Lung (tissue), 12 donors: Measurements from ENCODE around the gene CCDC184. TPM values are rescaled to one million over a fixed set of nuclear protein-coding genes. Genes with fewer than 3 reads are reported as not detected.
A peak's percentile ranks its signal among the peaks of the same experiment; 100 is the strongest.

ENCODE experiments used
- ATAC-seq: fragments of 200-7000 bp; cut with Tn5 transposase; one replicate; pipeline ENCODE4 v1.9.1; 2020; ENCODE audit warnings: moderate number of reproducible peaks; ENCODE audit not compliant: insufficient read depth, low FRiP score
- DNase-seq, 3 donors: peaks; one replicate each; pipeline ENCODE4 v3.0.0-alpha.2; 2013 to 2017
- H3K27ac ChIP-seq, 2 donors: one replicate each; pipeline ENCODE4 v1.5.1; 2013; ENCODE audit warnings: mild to moderate bottlenecking in 2 of 2, moderate library complexity in 2 of 2, control low read depth in 1 of 2, inconsistent platforms in 1 of 2, low read depth in 1 of 2, low read length in 1 of 2
- H3K27me3 ChIP-seq, 3 donors: one replicate each; pipeline ENCODE4 v1.5.1; 2013; ENCODE audit warnings: low read length in 2 of 3; ENCODE audit not compliant: control insufficient read depth in 3 of 3, insufficient read depth in 3 of 3
- H3K36me3 ChIP-seq, 4 donors: one replicate each; pipeline ENCODE4 v1.5.1; 2013; ENCODE audit warnings: low read length in 4 of 4, mild to moderate bottlenecking in 1 of 4, moderate library complexity in 1 of 4; ENCODE audit not compliant: control insufficient read depth in 4 of 4, insufficient read depth in 4 of 4
- H3K4me1 ChIP-seq, 5 donors: one replicate each; pipeline ENCODE4 v1.5.1; 2013; ENCODE audit warnings: low read length in 5 of 5, mild to moderate bottlenecking in 2 of 5, moderate library complexity in 1 of 5; ENCODE audit not compliant: control insufficient read depth in 5 of 5, insufficient read depth in 5 of 5
- H3K4me3 ChIP-seq: one replicate; pipeline ENCODE4 v1.5.1; 2013; ENCODE audit warnings: mild to moderate bottlenecking, control low read depth, moderate library complexity
- H3K9ac ChIP-seq, 2 donors: one replicate each; pipeline ENCODE4 v1.5.1; 2013; ENCODE audit warnings: low read length in 2 of 2, control low read depth in 1 of 2; ENCODE audit not compliant: insufficient read depth in 1 of 2
- H3K9me3 ChIP-seq, 4 donors: one replicate each; pipeline ENCODE4 v1.5.1; 2013; ENCODE audit warnings: low read length in 3 of 4, mild to moderate bottlenecking in 1 of 4, moderate library complexity in 1 of 4; ENCODE audit not compliant: control insufficient read depth in 4 of 4, insufficient read depth in 3 of 4
- WGBS, 2 donors: extraction: QIAGEN DNeasy Blood & Tissue Kit; methylation state at CpG; one replicate each; pipeline ENCODE4 v1.1.7; 2013; 5-methylcytosine and 5-hydroxymethylcytosine counted together
- polyA plus RNA-seq, 2 donors: library from polyadenylated mRNA; stranded (reverse); fragments of 200-250 nt; gene quantifications; one replicate each; pipeline ENCODE4 v1.2.1, GENCODE V29; 2013
- total RNA-seq, 2 donors: library from RNA; depleted of rRNA in 1 of 2; stranded (reverse); fragments of >200 nt in 1 of 2; gene quantifications; one replicate each; pipeline ENCODE4 v1.2.1, GENCODE V29; 2014 to 2021
- TF ChIP-seq, protein P1 (sequence below): IDR thresholded peaks from 2 replicates; pipeline ENCODE4 v1.5.1; 2012; ENCODE audit warnings: mild to moderate bottlenecking; ENCODE audit errors: control extremely low read depth, extremely low read depth
- donor health status: control.
- donor health status: control.
- donor health status: Bipolar disorder and iron deficiency.
- donor health status: healthy.
- donor health status: DM: yes; HTN: yes; CAD: no.

Gene CCDC184
- total and polyA plus RNA-seq, 4 donors, result 0.51 to 3.0 (median 1.0) TPM

DNA sequence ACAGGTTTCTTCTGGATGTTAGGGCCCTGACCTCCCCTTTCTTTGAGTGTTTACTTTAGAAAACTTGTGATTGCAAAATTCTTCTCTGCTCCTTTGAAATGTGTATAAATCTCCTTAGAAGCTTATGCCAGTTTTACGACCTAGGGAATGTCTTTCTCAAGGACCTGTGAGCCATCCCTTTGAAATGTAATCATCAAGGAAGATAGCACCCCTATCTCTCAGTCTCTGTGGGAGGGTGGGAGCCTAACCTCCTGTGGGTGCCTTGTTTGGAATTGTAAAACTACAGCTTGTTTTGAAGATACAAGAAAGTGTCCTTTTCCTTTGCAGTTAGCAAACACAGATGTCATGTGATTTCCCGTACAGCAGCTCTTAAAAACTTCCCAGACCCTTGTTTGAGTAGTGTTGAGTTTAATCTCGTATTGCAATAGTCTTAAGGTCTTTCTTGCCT lies 16.4 kb downstream of the CCDC184 start:
- ATAC-seq (no peak), DNase-seq (peak; percentile 27 to 80 (median 71))
- TF ChIP-seq, protein P1, sequence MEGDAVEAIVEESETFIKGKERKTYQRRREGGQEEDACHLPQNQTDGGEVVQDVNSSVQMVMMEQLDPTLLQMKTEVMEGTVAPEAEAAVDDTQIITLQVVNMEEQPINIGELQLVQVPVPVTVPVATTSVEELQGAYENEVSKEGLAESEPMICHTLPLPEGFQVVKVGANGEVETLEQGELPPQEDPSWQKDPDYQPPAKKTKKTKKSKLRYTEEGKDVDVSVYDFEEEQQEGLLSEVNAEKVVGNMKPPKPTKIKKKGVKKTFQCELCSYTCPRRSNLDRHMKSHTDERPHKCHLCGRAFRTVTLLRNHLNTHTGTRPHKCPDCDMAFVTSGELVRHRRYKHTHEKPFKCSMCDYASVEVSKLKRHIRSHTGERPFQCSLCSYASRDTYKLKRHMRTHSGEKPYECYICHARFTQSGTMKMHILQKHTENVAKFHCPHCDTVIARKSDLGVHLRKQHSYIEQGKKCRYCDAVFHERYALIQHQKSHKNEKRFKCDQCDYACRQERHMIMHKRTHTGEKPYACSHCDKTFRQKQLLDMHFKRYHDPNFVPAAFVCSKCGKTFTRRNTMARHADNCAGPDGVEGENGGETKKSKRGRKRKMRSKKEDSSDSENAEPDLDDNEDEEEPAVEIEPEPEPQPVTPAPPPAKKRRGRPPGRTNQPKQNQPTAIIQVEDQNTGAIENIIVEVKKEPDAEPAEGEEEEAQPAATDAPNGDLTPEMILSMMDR, result no peak
- 19 to 36% methylated on average over 3 of the region's 3 CpGs for WGBS, 2 donors
- H3K4me3 ChIP-seq, result no peak overlapping the region
- peak overlapping the region; percentile 76 to 98 for H3K27ac ChIP-seq
- peaks cover 0 to 4% (median under 1%) of the 10 kb centered on the region in 4 donors for H3K36me3 ChIP-seq
- peaks cover 0 to 28% (median 6%) of the 10 kb centered on the region in 5 donors for H3K4me1 ChIP-seq
- peak overlapping the region in 1 of 2 donors; percentile 62 for H3K9ac ChIP-seq
- H3K27me3 ChIP-seq, result no peaks in the 10 kb centered on the region
- H3K9me3 ChIP-seq, result peaks cover 0 to 5% (median 1%) of the 10 kb centered on the region in 4 donors

DNA sequence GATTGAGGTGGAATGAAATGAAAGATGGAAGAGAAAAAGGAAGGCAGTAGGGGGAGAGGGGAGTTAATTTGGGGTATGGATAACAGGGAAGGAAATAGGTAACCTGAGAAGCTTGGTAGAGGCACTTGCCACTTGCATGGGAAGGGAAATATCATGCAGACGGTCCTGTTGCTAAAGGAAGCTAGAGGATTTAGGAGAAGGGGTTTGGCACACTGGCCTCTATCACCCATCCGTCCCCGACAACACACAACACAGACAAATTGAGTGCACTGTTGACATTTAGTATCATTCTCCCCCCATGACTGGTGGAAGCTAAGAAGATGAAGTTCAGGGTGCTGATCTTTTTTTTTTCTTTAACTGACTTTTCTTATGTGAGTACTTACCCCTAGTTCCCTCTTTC lies 17.6 kb downstream of the CCDC184 start:
- no peak overlapping the region for H3K9ac ChIP-seq
- WGBS, 2 donors, result 80 to 81% methylated on average over 3 of the region's 3 CpGs
- no peak overlapping the region for H3K4me3 ChIP-seq
- no peak for DNase-seq
- H3K27ac ChIP-seq, result no peak overlapping the region
- H3K27me3 ChIP-seq, result no peaks in the 10 kb centered on the region
- peaks cover 0 to 28% (median 6%) of the 10 kb centered on the region in 5 donors for H3K4me1 ChIP-seq
- H3K9me3 ChIP-seq, result peaks cover 0 to 5% (median 4%) of the 10 kb centered on the region in 4 donors
- TF ChIP-seq, protein P1, result no peak
- no peak for ATAC-seq
- peaks cover 0 to 5% (median 2%) of the 10 kb centered on the region in 4 donors for H3K36me3 ChIP-seq

DNA sequence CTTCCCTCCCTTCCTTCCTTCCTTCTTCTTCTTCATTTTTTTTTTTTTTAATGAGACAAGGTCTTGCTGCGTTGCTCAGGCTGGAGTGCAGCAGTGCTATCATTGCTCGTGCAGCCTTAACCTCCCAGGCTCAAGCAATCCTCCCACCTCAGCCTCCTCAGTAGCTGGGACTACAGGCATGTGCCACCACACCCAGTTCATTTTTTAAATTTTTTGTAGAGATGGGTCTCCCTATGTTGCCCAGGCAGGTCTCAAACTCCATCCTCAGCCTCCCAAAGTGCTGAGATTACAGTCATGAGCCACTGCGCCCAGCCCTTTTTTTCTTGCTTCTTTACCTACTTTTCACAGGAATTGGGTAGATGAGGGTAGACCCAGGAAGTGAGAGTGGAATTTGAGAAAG lies 18.1 kb downstream of the CCDC184 start:
- Histone ChIP-seq H3K4me3 (no peak overlapping the region), H3K9me3 (peaks cover 0 to 8% (median 4%) of the 10 kb centered on the region in 4 donors), H3K27me3 (no peaks in the 10 kb centered on the region), H3K4me1 (peaks cover 0 to 28% (median 6%) of the 10 kb centered on the region in 5 donors), H3K9ac (no peak overlapping the region), H3K36me3 (peaks cover 0 to 5% (median 2%) of the 10 kb centered on the region in 4 donors), H3K27ac (no peak overlapping the region)
- DNase-seq, result no peak
- no peak for ATAC-seq
- WGBS, 2 donors, result 65 to 89% methylated on average over 3 of the region's 3 CpGs
- TF ChIP-seq, protein P1, result no peak

DNA sequence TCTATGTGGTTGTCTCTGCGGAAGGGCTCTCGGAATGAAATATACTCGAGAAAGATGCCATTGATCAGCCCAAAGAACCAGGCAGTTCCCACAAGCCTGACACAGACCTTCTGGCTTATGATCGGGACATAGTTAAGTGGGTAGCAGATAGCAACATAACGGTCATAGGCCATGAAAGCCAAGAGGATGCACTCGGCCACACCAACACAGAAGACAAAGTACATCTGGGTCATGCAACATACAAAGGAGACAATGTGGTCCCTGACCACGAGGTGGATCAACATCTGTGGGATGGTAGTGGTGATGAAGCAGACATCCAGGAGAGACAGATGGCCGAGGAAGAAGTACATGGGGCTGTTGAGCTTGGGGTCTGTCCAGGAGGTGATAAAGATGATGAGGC lies 19.3 kb downstream of the CCDC184 start:
- no peak overlapping the region for H3K27ac ChIP-seq
- no peaks in the 10 kb centered on the region for H3K27me3 ChIP-seq
- DNase-seq (no peak), ATAC-seq (no peak)
- H3K4me1 ChIP-seq, result peaks cover 0 to 20% (median 0%) of the 10 kb centered on the region in 5 donors
- WGBS, 2 donors, result 93 to 95% methylated on average over 8 of the region's 8 CpGs
- no peak overlapping the region for H3K4me3 ChIP-seq
- H3K9ac ChIP-seq, result no peak overlapping the region
- H3K36me3 ChIP-seq, result peaks cover 0 to 5% (median 2%) of the 10 kb centered on the region in 4 donors
- TF ChIP-seq, protein P1, result no peak
- H3K9me3 ChIP-seq, result peaks cover 0 to 11% (median 4%) of the 10 kb centered on the region in 4 donors
